ENCODE measurements around the gene HPD. TPM values are rescaled to one million over a fixed set of nuclear protein-coding genes. Genes with fewer than 3 reads are reported as not detected.
"Not testable (repeated sequence)": the region's sequence is repeated elsewhere in the genome, so short reads cannot be mapped to it uniquely, and the experiment has no call there.

Gene HPD
- 2.3 TPM for total RNA-seq
- long read RNA-seq, partial matches to known transcripts = 0 of 3 reads
- long read RNA-seq, other reads (novel, unspliced or antisense) = 1 of 3 reads

- DNase-seq (ENCODE audit: missing footprints) (peak; percentile 88), ATAC-seq (peak; percentile 92)
- intact Hi-C loops (cut with DNase I) = no loop called here
Observed at GRCh38 chr12:121858662-121859572, at the start of gene HPD. TSS of gene HPD (minus strand) at chr12:121858859. CDS start at chr12:121858823, 36 bp downstream.

GRCh38 chr12:121905746-121906145 lies 47.1 kb upstream of the HPD start:
- ATAC-seq = no peak
- intact Hi-C loops (cut with DNase I) = no loop called here
- no peak for DNase-seq (ENCODE audit: missing footprints)

- intact Hi-C loops (cut with DNase I) = no loop called here
- DNase-seq (ENCODE audit: missing footprints) (no peak), ATAC-seq (no peak)
Observed at GRCh38 chr12:121903202-121903601, 44.5 kb upstream of the HPD start.

GRCh38 chr12:121899590-121899989 lies 40.9 kb upstream of the HPD start:
- no peak for DNase-seq (ENCODE audit: missing footprints)
- intact Hi-C loops (cut with DNase I) = no loop called here
- ATAC-seq = no peak

- no peak for ATAC-seq
Observed at GRCh38 chr12:121898287-121898686, 39.6 kb upstream of the HPD start.

GRCh38 chr12:121894633-121895032 lies 36.0 kb upstream of the HPD start:
- intact Hi-C loops (cut with DNase I) = no loop called here
- no peak for DNase-seq (ENCODE audit: missing footprints)
- peak; percentile 53 for ATAC-seq

More at GRCh38 chr12:121898287-121898686, 39.6 kb upstream of the HPD start:
- intact Hi-C loops (cut with DNase I) = no loop called here
- no peak for DNase-seq (ENCODE audit: missing footprints)

GRCh38 chr12:121893961-121894460 lies 35.4 kb upstream of the HPD start:
- no peak for DNase-seq (ENCODE audit: missing footprints)
- intact Hi-C loops (cut with DNase I) = no loop called here
- ATAC-seq = no peak

GRCh38 chr12:121892673-121893561 lies 34.3 kb upstream of the HPD start:
- no peak for ATAC-seq
- intact Hi-C loops (cut with DNase I) = no loop called here
- no peak for DNase-seq (ENCODE audit: missing footprints)

- intact Hi-C loops (cut with DNase I) = loop anchor here (2.0 to 10.0 kb wide), 3 partner anchors 55 to 195 kb away; no protein-coding TSS in a partner anchor
- not testable (repeated sequence) for ATAC-seq; DNase-seq (ENCODE audit: missing footprints)
Observed at GRCh38 chr12:121889661-121890060, 31.0 kb upstream of the HPD start.

GRCh38 chr12:121889274-121889624 lies 30.6 kb upstream of the HPD start:
- intact Hi-C loops (cut with DNase I) = loop anchor here (2.0 to 10.0 kb wide), 3 partner anchors 54 to 194 kb away; no protein-coding TSS in a partner anchor
- ATAC-seq (no peak), DNase-seq (ENCODE audit: missing footprints) (no peak)

- ATAC-seq (peak; percentile 99), DNase-seq (ENCODE audit: missing footprints) (peak; percentile 99)
- intact Hi-C loops (cut with DNase I) = loop anchor here (2.0 to 10.0 kb wide), 3 partner anchors 54 to 194 kb away; no protein-coding TSS in a partner anchor
Observed at GRCh38 chr12:121888478-121889273, 30.0 kb upstream of the HPD start, which contains the start of gene PSMD9. TSS of gene PSMD9 (plus strand) at chr12:121888790. CDS start at chr12:121888857, 67 bp downstream.

- intact Hi-C loops (cut with DNase I) = loop anchor here (2.0 to 10.0 kb wide), 3 partner anchors 53 to 193 kb away; no protein-coding TSS in a partner anchor
- ATAC-seq (no peak), DNase-seq (ENCODE audit: missing footprints) (no peak)
Observed at GRCh38 chr12:121888083-121888477, 29.4 kb upstream of the HPD start.

- ATAC-seq; DNase-seq (ENCODE audit: missing footprints): not testable (repeated sequence)
- intact Hi-C loops (cut with DNase I) = loop anchor here (10.0 kb wide), 2 partner anchors 50 to 190 kb away; no protein-coding TSS in a partner anchor
Observed at GRCh38 chr12:121885129-121885528, 26.5 kb upstream of the HPD start.

- ATAC-seq = no peak
- intact Hi-C loops (cut with DNase I) = loop anchor here (10.0 kb wide), 2 partner anchors 48 to 188 kb away; no protein-coding TSS in a partner anchor
Observed at GRCh38 chr12:121883315-121883660, 24.6 kb upstream of the HPD start.

GRCh38 chr12:121876080-121876447 lies 17.4 kb upstream of the HPD start:
- intact Hi-C loops (cut with DNase I); ATAC-seq; DNase-seq (ENCODE audit: missing footprints): not testable (repeated sequence)

More at GRCh38 chr12:121883315-121883660, 24.6 kb upstream of the HPD start:
- no peak for DNase-seq (ENCODE audit: missing footprints)

- intact Hi-C loops (cut with DNase I) = no loop called here
- DNase-seq (ENCODE audit: missing footprints) (no peak), ATAC-seq (no peak)
Observed at GRCh38 chr12:121875582-121875981, 16.9 kb upstream of the HPD start.

- intact Hi-C loops (cut with DNase I) = no loop called here
- DNase-seq (ENCODE audit: missing footprints) (no peak), ATAC-seq (no peak)
Observed at GRCh38 chr12:121874071-121874470, 15.4 kb upstream of the HPD start.

GRCh38 chr12:121873216-121873569 lies 14.5 kb upstream of the HPD start:
- intact Hi-C loops (cut with DNase I) = no loop called here

More at GRCh38 chr12:121873216-121873569, 14.5 kb upstream of the HPD start:
- ATAC-seq = peak; percentile 54
- no peak for DNase-seq (ENCODE audit: missing footprints)
